Heart left ventricle (tissue), 13 donors: ENCODE results near the gene PSMD3.

Experiments used
- POLR2A ChIP-seq, 2 donors: fragments of 450-650 bp; IDR thresholded peaks; one replicate each; pipeline ENCODE4 v1.6.1; 2017; ENCODE audit warnings: antibody characterized with exemption in 2 of 2, mild to moderate bottlenecking in 2 of 2, moderate library complexity in 2 of 2
- TF ChIP-seq, protein P1 (sequence below), 12 donors: fragments of 200-600 bp; sonication (generic) in 4 of 12; IDR thresholded peaks; one replicate each; pipeline versions ENCODE4 v1.5.0 to v1.8.0; 2018 to 2022; ENCODE audit warnings: antibody characterized with exemption in 12 of 12, mild to moderate bottlenecking in 5 of 12
- donor health status: ischemic (EF 13 %, LVEDD 7.1; RV severe dilation, severe dysfunction).
- donor health status: DM: no; HTN: yes; CAD: no.
- donor health status: DM: no; HTN: no; CAD: no.
- donor health status: ischemic (EF 25% LVEDD 6.9; RV normal size, moderate dysfunction).
- donor health status: ischemic (EF 25% LVEDD 5.7; RV mildly dilated, moderate dysfunction).
- donor health status: ischemic (EF 35%, LVEDD 5.7; RV mildly dilated, moderate dysfunction).
- donor health status: nonischemic (EF 11% LVEDD 7.7; RV severe dilation, severe dysfunction).
- donor health status: DM: yes; HTN: yes; CAD: no.
- donor health status: PGD.
- donor health status: ischemic (EF 29% LVEDD 5.4; RV normal size, mild dysfunction).
- donor health status: nonischemic (EF 23%, LVEDD 6.1; RV moderate dilation, normal function).

- TF ChIP-seq, protein P1, sequence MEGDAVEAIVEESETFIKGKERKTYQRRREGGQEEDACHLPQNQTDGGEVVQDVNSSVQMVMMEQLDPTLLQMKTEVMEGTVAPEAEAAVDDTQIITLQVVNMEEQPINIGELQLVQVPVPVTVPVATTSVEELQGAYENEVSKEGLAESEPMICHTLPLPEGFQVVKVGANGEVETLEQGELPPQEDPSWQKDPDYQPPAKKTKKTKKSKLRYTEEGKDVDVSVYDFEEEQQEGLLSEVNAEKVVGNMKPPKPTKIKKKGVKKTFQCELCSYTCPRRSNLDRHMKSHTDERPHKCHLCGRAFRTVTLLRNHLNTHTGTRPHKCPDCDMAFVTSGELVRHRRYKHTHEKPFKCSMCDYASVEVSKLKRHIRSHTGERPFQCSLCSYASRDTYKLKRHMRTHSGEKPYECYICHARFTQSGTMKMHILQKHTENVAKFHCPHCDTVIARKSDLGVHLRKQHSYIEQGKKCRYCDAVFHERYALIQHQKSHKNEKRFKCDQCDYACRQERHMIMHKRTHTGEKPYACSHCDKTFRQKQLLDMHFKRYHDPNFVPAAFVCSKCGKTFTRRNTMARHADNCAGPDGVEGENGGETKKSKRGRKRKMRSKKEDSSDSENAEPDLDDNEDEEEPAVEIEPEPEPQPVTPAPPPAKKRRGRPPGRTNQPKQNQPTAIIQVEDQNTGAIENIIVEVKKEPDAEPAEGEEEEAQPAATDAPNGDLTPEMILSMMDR (IDR thresholded peaks at IDR 0.05), result no peak
- TF ChIP-seq POLR2A (IDR thresholded peaks at IDR 0.05), result no peak
These were observed 39.5 kb downstream of the PSMD3 start for GRCh38 chr17:40020146-40020545.
